Sciatic nerve (tissue), 2 donors: ENCODE results near the gene CBX4. TPM values are rescaled to one million over a fixed set of nuclear protein-coding genes. Genes with fewer than 3 reads are reported as not detected.

Source experiments
- ATAC-seq: fragments of 200-7000 bp; cut with Tn5 transposase; one replicate; pipeline ENCODE4 v1.9.1; 2020; ENCODE audit warnings: mild to moderate bottlenecking, moderate library complexity
- DNase-seq: peaks from one replicate; pipeline ENCODE4 v3.0.0-alpha.2; 2020; ENCODE audit warnings: low spot score
- intact Hi-C: fragments of 100-400 bp; cut with DNase I; formaldehyde crosslinking; loops from one replicate; pipeline ENCODE4 v1.14.2; 2022
- total RNA-seq: library from RNA; stranded (reverse); fragmentation: NEBNext Ultra II Directional; extraction: Animal tissue kit (Norgen Biotek cat#: 25700); gene quantifications from one replicate; pipeline ENCODE4 v1.2.1, GENCODE V29; 2021
- donor health status: DM: no; HTN: no; CAD: no.
- donor health status: DM: no; HTN: no; CAD: no.

The CBX4 gene
- total RNA-seq, 1 donor from 2014 or later: 16.8 TPM

DNA sequence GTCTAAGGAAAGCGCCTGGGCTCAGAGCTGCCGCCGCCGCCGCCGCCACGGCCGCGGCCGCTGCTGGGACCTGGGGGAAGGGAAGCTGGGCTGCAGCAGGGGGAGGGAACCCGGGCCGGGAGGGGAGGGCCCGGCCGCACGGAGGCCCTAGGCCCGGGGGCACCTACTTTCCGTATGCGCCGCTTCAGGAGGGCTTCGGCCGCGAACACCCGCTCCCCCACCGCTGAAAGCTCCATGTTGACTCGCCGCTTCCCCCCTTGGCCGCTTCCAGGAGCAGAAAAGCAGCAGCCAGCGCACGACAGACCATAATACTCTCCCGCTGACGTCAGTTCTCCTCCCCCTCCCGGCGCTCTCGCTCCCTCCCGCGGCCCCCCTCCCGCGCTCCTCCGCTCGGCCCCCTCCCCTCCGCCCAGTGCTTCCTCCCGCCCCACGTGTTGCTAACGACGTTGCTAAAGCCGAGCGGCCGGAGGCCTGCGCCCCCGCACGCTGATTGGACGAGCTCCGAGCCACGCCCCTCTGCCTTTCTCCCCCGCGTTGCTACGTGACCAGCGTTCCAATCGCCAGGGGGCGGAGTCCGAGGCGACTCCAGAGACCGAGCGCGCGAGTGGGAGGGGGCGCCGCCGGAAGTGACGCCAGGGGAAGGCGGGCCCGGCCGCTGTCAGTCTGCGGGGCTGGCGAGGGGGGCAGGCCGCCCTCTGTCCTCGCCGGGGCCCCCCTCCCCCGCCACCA is 42.3 kb downstream of the CBX4 start, which contains the start of gene CBX8:
CBX8 (minus strand) TSS at position 315 of the 729 bp plus-strand sequence; CDS start at position 236, 79 bp downstream.
- intact Hi-C loops: no loop called here
- DNase-seq: peak; percentile 100
- peak; percentile 98 for ATAC-seq

DNA sequence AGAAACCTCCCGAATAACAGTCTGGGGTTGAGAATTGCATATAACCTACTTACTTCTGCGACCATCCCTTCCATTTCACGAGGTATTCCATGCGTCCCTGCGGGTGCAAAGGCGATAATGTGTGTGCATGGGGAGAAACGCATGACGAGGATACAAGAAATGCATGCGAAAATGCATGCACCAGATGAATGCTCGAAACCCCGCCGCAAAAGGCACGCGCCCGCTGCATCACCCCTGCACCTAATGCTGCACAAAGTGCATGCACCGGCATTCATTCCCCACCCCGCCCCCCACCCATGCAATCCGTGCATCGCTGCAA is 42.8 kb downstream of the CBX4 start:
- no peak for ATAC-seq
- intact Hi-C loops: no loop called here
- no peak for DNase-seq

DNA sequence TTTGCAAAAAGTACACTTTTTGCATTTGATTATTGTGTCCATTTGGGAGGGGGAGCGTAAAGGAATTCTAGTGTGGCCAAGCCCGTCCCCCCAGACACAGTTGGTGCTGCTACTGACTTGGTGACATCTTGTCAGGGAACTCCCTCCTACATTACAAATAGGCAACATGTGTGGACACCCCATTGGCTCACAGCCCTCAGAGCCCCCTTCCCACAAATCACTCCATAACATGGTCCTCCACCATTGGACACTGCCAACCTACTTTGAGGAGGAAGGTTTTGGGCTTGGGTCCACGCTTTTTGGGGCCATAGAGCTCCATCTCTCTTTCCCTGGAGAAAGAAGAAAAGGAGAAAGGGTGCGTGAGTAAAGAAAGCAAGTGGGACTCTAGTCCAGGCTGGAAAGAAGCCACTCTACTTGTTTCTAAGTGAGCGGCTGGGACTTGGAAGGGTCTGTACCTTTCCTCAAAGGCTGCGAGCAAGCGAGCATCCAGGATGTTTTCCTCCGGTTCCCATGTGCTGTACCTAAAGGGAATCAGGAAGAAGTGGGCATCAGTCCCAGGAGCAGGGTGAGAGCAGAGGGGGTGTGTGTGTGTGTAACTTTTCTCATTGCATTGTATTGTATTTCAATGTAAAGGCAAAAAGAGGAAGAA is 43.3 kb downstream of the CBX4 start:
- DNase-seq: no peak
- intact Hi-C loops: no loop called here
- no peak for ATAC-seq

DNA sequence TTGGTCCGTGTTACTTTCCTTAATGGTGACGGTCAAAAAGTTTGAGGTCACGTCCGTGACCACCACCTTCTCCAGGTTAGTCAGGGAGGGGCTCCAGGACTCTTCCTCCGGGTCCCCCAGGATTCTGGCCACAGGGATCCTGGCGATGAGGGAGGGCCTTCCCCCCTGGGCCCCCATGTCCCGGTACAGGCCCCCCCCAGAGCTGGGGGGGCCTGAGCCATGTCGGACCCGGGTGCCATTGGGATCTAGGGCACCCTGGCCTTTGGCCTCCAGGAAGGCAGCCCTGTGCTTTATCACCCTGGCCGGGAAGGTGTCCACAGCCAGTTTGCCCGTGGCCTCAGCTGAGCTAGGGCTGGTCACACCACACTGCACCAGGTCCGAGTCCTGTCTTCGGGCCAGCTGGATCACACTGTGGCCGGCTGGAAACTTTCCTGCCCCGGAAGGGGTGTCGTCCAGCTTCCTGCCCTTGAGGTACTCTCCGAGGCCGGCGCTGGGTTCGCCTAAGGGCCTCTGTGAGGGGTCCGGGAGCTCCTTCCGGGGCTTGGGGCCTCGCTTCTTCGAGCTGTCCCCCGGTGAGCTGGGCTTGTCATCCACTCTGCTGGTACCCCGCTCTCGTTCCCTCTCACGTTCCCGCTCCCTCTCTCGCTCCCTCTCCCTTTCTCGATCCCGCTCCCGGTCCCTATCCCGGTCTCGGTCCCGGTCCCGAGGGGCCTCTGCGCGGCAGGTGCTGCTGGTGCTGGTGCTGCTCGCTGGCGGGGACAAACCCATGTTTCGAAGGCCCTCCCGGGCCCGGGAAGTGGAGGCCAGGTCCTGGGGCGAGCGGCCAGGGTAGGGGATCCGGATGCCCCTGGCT is 44.4 kb downstream of the CBX4 start:
- intact Hi-C loops: loop anchor here (5.0 kb wide), 1 partner anchor 47 kb away; no protein-coding TSS in a partner anchor
- no peak for DNase-seq
- no peak for ATAC-seq

DNA sequence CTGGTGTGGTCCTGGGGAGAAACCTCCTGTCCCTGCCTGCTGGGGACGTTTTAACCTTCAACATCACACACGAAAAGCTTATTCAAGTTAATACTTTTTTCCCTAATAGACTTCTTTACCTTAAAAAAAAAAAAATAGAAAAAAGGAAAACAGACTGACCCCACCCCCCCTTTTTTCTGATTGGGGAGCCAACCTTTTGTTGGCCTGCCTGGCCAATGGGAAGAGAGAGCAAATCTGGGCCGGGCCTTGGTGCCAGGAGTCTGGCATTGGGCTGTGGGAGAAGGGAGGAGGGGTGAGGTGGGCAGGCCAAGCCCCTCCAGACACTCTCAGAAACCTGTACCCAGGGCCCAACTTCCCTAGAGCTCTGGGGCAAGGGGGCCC is 45.3 kb downstream of the CBX4 start:
- ATAC-seq: no peak
- intact Hi-C loops: loop anchor here (5.0 kb wide), 1 partner anchor 48 kb away; no protein-coding TSS in a partner anchor
- no peak for DNase-seq

DNA sequence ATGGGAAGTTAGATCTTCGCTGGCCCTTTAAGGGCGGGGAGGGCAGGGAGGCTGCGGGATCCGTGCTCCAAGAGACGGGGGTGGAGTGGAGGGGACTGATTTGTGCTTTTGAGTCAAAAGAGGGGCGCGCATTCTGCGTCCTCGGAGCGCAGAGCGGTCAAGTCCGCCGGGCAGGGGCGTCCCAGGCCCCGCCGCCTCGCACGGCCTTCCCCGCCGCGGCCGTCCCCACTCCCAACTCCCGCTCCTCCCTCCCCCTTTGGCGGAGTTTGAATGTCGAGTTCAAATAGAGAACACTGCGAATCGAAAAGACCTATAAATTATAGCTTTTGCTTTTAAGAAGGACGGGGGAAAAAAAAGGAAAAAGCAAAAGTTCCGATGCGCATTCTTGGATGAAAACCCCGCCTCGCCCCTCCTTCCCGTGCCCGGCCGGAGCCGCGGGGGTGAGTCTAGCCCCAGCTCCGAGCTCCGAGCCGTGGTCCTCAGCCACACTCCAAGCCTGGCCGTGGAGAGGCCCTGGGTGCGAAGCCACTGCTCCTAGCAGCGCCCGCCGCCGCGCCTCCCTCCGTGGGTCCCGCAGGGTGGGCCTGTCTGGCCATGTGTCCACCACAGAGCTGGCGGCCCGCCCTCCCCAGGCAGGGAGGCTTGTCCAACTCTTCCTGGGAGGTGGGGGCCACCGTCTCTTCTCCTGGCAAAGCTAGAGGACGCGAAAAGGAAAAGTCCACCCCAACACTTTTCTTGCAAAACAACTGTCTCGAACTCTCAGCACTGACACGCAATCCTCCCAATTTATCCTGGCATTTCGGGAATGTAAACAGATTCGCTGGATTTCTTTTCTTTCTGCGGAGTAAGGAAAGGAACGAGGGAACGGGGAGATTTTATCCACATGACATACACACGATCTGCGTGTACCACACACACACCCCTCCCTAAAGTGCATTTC is 46.0 kb downstream of the CBX4 start:
- DNase-seq (no peak), ATAC-seq (no peak)
- intact Hi-C loops: loop anchor here (5.0 kb wide), 1 partner anchor 49 kb away; no protein-coding TSS in a partner anchor

DNA sequence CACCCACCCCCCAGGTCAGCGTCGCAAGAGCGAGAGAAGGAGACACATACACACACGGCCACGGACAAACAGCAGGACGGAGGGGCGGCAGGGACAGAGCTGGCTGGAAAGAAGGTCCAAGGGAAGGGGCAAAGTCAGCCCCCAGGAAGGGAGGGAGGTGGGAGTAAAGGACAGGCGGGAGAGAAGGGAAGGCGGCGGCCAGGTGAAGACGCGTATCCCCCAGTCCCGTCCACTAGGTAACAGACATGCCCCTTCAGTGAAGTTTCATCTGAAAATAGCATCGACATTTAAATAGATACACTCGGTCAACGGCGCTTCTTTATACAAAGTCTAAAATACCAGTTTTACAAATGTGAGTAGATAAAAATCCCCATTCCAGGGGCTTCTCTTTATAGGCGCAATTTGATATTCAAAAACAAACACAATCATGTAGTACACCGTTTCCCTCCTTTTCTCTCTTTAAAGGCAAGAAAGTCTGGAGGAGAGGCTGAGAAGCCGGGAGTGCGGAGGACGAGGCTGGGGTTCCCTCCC is 46.8 kb downstream of the CBX4 start:
- no peak for ATAC-seq
- no peak for DNase-seq
- intact Hi-C loops: loop anchor here (5.0 kb wide), 1 partner anchor 50 kb away; no protein-coding TSS in a partner anchor

DNA sequence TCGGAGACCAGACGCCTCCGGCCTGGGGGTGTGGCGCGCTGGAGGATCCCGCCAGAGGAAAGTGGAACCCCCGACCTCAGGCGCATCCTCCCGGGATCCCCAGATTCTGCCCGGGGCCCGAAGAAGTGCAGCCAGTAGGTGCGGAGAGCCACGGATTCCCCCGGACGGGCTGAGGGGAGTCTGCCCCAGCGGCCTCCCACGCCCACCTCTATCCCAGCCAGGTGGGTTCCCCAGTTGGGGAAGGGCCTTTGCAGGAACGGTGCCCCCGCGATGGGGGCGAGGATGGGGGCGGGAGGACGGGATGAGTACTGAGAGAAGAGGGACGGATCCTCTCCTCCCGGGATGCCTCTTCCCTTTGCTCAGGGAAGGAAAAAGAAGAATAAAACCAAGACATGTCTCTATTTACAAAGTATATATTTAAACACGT is 47.5 kb downstream of the CBX4 start:
- ATAC-seq (no peak), DNase-seq (no peak)
- intact Hi-C loops: loop anchor here (5.0 kb wide), 1 partner anchor 51 kb away; no protein-coding TSS in a partner anchor

DNA sequence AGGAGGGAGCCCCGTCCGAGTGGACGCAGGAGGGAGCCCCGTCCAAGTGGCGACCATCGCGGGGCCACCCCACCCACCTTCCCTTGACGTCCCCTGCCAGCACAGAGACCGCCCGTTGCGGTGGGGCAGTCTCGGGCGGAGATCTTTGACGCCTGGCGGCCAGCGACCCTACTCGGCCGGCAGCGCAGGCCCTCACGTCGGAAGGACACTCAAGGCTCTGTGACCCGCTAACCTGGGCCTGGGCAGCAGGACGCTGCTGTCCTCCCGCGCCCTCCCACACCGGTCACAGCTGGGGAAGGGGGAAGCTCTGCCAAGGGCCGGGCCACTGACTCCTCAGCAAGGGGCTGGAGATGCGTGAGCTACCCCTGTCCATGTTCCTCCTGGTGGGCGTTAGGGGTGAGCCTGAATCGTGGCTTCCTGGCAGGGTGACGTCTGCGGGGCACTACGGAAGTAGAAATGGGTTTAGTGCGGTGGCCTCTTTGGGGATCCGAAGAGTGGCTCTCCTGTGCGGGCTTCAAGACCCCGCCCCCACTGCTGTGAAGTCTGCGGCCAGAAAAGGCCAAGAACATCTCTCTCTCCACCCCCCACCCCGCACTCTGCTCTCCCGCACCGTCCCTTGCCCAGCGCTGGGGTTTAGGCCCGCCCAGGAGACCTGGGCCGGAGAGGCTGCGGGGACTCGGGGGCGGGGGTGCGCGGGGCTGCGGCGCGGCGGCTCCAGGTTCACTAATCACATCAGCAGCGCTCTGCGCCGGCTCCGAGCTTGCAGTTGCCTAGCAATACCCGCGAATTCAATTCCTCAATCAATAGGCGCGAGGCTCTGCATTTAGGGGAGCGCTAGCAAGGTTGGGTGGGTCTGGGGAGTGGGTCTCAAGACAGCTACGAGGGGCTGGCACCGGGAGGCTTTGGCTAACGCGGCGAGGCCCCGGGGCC is 48.2 kb downstream of the CBX4 start:
- DNase-seq (no peak), ATAC-seq (peak; percentile 6)
- intact Hi-C loops: loop anchor here (5.0 kb wide), 1 partner anchor 51 kb away; no protein-coding TSS in a partner anchor

DNA sequence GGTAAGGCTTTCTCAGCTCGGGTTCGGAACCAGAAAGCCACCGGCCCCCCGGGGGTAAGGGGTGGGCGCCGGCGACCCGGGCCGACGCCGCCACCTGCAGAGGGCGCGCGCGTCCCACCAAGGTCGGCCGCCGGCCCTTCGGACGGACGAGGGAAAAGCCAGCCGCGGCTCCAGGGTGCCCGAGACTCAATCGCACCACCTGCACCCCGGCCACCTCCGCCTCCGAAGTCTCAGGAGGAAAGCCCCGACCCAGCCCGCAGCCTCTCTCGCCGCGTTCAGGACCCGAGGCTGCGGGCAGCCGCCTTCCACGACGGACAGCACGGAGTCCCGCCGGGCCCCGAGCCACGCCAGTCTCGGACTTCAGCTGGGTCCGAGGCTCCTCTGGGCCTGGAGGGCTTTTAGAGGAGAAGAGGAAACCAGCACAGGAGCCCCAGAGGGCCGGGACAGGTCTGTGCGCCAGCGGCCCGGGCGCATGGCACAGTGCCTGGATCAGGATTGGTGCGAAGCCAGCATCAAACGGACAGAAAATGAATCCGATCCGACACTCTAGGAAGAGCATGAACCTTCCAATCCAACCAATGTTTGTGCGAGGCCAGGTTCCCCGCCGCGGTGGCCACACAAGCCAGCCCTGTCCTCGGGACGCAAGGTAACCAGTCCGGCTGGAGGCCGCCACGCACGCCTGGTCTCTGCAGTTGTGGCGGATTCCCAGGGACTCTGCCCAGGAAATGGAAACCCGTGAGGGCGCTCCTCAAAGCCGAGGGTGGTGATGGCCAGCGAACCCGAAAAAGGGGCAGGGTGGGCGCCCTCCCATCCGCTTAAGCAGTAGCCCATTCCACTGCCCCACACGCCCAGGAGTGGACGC is 49.1 kb downstream of the CBX4 start:
- peak; percentile 50 for ATAC-seq

DNA sequence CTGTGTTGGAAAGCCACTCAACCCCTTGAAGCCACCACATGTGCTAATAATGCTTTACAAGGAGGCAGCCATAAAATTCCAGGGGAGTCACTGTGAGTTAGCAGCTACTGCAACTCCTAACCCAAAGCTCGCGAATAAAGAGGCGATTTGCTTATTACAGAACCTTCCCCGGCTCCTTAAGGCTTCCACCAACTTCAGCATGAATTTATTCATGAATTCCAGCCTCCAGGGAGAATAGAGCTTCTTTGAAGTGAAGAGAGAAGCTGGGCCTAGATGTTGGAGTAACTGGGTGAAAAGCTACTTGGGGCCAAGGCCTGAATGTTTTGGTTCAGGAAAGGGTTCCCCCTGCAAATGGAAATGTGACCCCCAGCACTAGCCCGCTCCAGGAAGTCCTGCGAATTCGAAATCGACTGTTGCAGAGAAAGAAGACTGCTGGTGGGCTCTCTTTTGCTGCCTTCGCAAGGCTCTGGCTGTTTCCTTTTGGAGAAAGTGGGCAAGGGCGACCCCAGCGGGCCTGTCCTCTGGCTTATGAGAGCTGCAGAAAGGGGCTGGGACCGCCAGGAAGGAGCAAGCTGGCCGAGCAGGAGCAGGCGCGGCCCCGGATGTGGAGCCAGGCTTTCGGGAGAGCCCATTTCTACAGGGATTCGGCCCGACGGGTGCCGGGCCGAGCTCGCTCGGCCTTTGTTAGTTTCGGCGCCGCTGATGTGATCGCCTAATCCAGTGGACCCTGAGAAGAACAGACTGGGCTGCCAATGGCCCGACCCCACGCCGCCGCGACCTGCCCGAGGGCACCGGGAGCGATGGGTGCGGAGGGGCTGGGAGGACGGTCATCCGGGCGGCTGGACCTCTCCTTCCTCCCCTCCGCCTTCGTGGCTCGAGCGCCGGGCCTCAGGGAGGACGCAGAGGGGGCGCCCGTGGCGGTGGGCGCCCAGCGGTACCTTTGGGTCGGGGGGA is 50.0 kb downstream of the CBX4 start:
- intact Hi-C loops: loop anchor here (10.0 kb wide), 1 partner anchor 126 kb away; no protein-coding TSS in a partner anchor
- DNase-seq (no peak), ATAC-seq (no peak)

More for the DNA sequence above, 49.1 kb downstream of the CBX4 start:
- no peak for DNase-seq
- intact Hi-C loops: loop anchor here (5.0 to 10.0 kb wide), 2 partner anchors 52 to 125 kb away; no protein-coding TSS in a partner anchor

DNA sequence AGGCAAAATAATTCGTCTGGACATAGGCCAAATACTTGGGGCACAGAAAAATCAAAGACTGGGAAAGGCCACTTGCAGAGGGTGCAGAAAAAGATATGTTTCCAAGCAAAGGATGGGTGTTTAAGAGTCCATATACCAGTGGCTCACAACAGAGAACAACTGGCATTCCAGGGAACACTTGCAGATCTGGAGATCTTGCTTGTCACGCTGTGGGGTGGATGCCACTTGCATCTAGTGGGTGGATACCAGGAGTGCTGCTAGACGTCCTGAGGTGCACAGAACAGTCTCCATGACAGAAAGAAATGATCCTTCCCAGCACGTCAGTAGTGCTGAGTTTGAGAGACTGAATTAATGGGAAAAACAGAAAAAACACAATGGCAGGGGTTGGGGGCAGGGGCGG is 50.8 kb downstream of the CBX4 start:
- intact Hi-C loops: loop anchor here (10.0 kb wide), 1 partner anchor 126 kb away; no protein-coding TSS in a partner anchor
- ATAC-seq (no peak), DNase-seq (no peak)

DNA sequence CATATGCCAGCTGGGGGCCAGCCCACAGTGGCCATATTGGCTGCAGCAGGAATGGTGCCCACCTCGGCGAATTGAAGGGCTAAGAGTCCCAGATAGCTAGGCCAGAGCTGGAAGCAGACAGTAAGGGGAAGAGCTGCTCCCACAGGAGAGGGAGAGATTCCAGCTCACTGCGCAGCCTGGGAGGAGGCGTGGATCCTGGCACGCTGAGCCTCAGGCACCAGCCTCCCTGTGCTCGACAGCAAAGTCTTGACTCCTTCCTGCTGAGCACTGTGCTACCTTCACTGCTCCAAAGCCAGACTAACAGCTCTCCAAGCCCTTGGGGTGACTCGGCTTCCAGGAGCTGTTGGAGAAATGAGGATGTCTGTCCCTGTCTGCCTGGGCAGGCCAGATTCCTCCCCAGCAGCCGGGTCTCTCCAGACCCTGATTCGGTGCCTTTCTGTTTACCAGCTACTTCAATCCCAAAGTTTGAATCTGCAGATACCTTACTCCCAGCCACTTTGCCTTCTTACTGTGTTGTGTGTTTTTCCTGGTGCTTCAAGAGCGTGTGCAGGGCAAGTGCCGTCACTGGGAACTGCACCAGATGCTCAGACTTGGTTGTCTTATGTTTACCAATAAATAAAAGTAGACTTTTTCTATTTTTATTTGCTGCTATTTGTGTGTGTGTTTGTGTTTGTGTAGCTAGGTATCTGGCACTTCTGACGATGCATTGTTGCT is 52.2 kb downstream of the CBX4 start:
- intact Hi-C loops: loop anchor here (10.0 kb wide), 1 partner anchor 128 kb away; no protein-coding TSS in a partner anchor
- DNase-seq: no peak
- ATAC-seq: no peak
